OCI-LY1 (cell line): Measurements from ENCODE around the gene AXDND1.

ENCODE experiments used
- CTCF ChIP-seq: fragments of 200-600 bp; sonication (generic), shearing (Covaris generic); IDR thresholded peaks from 2 replicates; pipeline ENCODE4 v1.5.1; 2017; ENCODE audit warnings: mild to moderate bottlenecking, antibody characterized with exemption, low read length, moderate library complexity, mixed read lengths
- EZH2 ChIP-seq: fragments of 200-600 bp; sonication (generic), shearing (Covaris generic); IDR thresholded peaks from 2 replicates; pipeline ENCODE4 v1.8.0; 2017; ENCODE audit warnings: borderline replicate concordance, mixed run types, mild to moderate bottlenecking, antibody characterized with exemption, low read length, moderate library complexity, mixed read lengths

- TF ChIP-seq EZH2, result no peak
- no peak for TF ChIP-seq CTCF
Measured at GRCh38 chr1:179601093-179601492, 235.3 kb downstream of the AXDND1 start.
